GM19035 (cell line): Measurements from ENCODE around the gene HSD3B7.

Experiments
- ATAC-seq: cut with Tn5 transposase; IDR thresholded peaks from one replicate; pipeline ENCODE4 v1.9.1; 2021; ENCODE audit not compliant: unreplicated experiment

The HSD3B7 gene

DNA sequence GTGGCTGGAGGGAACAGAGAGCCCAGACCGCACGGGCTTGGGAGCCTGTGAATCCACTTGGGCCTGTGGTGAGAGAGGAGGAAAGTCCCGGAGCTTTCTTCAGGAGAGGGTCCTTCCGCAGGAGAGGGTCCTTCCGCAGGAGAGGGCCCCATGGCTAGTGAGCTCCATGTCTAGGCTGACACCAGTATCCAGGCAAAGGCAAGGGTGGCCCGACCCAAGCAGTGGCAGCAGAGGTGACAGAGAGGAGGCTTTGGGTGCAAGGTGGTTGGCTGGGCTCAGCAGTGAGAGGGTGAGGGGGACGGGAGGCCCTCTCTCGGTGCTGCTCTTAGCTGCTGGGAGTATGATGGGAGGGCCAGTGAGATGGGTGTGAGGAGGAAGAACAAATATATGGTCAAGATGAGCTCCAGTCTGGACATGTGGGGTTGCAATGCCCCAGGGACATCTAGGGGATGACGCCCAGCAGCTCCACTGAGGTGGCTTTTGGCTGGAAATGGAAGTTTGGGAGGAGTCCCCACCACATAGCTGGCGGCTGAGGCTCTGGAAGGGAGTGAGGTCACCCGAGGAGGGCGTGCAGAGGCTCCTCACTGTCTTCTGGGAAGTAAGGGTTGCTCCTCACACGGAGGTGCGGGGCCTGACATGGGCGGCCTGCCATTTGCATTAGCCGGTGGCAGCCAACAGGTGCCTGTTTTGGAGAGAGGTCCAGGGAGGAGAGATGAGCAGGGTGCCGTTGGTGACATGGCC lies 2.3 kb upstream of the HSD3B7 start:
- ATAC-seq = no peak

DNA sequence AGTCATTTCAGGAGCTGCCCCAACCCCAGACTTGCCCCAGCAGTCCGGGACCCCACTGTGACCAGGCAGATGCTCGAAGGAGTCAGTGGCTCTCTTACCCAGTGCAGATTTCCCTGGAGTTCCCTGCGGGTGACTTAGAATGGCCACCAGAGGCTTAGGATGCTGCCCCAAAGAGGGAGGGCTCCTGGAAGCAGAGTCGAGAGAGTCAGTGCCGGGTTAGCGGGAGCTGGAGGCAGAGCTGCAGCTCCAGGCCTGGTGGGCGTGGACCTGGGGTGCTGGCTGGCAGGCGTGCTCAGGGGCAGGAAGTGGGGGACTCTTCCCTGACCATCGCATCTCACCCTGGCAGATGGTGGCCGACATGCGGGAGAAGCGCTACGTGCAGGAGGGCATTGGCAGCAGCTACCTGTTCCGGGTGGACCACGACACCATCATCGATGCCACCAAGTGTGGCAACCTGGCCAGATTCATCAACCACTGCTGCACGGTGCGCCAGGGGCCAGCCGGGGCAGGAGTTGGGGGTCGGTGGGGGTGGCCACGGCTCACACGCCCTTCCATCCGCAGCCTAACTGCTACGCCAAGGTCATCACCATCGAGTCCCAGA lies 1.6 kb upstream of the HSD3B7 start:
- ATAC-seq = no peak

DNA sequence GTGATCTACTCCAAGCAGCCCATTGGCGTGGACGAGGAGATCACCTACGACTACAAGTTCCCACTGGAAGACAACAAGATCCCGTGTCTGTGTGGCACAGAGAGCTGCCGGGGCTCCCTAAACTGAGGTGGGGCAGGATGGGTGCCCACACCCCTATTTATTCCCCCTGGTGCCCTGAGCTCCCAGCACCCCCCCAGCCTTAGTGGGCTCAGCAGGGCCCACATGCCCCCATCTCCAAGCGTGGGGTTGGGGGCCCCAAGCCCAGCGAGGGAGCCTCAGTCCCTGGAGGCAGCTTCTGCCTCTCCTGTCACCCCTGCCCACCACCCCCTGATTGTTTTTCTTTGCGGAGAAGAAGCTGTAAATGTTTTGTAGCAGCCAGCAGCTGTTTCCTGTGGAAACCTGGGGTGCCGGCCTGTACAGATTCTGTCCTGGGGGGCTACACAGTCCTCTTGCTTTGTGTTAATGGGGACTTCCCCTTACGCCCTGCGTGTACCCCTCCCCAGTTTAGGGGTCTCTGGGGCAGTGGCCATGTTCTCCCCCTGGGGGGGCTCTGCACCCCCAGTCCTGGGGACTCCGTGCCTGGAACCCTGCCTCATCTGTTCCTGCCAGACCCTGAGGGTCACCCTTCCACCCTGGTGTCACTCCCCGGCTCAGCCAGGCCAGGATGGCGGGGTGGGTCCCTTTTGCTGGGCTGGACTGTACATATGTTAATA lies 953 bp upstream of the HSD3B7 start:
- ATAC-seq = no peak

DNA sequence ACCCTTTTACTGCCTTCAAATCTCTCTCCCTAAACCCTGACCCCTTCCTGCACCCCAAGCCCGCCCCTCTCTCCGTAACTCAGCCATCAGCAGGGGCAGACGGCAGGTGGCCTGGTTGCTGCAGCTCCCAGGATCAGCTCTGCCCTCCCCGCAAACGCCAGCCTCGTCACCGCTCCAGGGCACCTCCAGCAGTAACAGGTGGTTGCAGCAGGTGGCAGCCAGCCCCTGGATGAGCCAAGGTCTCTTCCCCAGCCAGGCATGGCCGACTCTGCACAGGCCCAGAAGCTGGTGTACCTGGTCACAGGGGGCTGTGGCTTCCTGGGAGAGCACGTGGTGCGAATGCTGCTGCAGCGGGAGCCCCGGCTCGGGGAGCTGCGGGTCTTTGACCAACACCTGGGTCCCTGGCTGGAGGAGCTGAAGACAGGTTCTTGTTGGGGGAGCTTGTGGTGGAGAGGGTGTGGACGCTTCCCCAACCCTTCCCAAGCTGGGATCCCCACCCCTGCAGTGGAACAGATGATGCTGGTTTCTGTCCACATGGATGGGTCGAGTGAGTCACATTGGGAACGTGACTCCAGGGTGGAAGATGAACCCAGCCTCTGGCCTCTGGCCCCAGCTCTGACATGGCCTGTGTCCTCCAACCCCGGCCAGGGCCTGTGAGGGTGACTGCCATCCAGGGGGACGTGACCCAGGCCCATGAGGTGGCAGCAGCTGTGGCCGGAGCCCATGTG lies 558 bp downstream of the HSD3B7 start:
- no peak for ATAC-seq

DNA sequence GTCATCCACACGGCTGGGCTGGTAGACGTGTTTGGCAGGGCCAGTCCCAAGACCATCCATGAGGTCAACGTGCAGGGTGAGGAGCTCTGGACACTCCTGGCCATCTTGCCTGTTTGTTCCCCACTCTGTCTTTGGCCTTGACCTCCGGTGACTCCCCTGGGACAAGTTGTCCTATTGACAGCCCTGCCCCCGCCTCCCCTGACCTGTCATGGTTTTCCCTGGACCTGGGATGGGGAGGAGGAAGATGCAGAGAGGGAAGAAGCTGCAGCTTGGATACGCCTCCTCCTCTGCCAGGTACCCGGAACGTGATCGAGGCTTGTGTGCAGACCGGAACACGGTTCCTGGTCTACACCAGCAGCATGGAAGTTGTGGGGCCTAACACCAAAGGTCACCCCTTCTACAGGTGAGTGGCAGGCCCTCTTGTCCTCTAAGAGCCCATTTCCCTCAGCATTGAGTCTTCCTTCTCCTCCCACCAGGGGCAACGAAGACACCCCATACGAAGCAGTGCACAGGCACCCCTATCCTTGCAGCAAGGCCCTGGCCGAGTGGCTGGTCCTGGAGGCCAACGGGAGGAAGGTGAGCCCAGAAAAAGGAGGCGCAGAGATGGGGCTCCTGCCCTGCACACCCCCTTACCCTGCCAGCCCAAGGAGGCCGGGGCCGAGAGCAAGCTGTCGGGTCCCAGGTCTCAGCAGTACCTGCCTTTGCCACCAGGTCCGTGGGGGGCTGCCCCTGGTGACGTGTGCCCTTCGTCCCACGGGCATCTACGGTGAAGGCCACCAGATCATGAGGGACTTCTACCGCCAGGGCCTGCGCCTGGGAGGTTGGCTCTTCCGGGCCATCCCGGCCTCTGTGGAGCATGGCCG lies 1.4 kb downstream of the HSD3B7 start:
- no peak for ATAC-seq

DNA sequence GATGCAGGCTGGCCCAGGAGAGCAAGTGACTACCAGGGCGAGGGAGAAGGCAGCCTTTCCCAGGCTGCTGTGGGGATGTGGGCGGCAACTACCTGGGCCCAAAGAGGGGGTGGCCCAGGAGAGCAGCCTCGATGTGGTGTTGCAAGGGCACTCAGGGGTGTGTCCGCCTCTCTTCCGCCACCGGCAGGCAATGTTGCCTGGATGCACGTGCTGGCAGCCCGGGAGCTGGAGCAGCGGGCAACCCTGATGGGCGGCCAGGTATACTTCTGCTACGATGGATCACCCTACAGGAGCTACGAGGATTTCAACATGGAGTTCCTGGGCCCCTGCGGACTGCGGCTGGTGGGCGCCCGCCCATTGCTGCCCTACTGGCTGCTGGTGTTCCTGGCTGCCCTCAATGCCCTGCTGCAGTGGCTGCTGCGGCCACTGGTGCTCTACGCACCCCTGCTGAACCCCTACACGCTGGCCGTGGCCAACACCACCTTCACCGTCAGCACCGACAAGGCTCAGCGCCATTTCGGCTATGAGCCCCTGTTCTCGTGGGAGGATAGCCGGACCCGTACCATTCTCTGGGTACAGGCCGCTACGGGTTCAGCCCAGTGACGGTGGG lies 2.7 kb downstream of the HSD3B7 start:
- no peak for ATAC-seq

DNA sequence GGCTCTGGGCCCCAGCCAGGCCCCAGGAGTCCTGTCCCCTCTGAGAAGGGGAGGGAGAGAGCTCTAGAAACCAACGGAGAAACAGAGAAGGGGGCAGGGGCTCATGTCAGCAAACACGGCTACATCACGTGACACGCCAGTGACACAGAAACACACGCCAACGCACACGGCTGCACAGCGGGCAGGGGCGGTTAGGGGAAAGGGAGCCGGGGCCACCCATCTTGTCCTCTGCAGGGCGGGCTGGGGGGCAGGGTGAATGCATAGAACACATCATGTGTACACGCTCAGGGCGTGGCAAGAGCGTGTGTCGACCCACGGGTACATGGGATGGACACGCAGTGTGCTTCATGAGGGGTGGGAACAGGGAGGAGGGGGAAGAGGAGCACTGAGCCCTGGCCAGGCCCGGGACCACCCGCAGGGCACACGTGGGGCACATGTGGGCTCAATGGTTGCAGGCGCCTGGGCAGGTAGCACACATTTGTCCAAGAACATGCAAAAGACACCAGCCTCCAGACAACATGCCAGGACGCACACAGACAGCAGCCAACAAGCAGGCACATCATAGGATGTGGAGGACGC lies 4.6 kb downstream of the HSD3B7 start:
- no peak for ATAC-seq

DNA sequence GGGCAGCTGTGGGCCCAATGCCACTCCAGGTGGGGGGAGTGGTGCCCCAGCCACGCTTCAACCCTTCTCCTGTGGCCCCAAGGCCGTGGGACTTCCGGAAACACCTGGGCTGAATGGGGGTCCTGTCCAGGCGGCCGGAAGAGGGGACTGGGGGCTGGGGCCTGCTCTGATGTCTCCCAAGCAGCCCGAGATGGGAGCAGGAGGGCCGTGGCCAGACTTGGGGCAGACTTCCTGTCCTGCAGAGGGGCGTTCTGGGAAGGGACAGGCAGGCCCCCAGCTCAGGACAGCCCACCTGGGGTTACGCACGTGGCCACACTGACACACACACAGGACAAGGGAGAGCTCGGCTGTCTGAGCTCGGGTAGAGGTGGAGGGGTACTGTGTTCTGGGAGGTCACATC lies 5.1 kb downstream of the HSD3B7 start:
- no peak for ATAC-seq

DNA sequence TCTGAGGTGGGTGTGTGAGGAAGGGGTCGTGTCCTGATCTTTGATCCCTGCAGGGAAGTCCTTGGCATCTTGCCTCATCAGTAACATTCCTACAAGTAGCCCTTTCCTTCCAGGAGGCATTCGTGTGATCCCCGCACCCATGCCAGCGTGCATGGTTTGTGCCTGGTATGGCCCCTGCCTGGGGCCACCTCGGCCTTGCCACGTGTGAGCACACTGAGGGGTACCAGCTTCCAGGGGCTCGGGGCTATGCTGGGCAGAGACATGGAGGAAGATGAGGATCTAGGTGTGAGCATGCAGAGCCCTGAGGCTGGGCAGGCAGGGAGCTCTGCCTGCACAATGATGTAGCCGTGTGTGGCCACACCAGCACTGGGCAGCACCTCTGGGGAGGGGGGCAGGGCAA lies 6.0 kb downstream of the HSD3B7 start:
- ATAC-seq = no peak

DNA sequence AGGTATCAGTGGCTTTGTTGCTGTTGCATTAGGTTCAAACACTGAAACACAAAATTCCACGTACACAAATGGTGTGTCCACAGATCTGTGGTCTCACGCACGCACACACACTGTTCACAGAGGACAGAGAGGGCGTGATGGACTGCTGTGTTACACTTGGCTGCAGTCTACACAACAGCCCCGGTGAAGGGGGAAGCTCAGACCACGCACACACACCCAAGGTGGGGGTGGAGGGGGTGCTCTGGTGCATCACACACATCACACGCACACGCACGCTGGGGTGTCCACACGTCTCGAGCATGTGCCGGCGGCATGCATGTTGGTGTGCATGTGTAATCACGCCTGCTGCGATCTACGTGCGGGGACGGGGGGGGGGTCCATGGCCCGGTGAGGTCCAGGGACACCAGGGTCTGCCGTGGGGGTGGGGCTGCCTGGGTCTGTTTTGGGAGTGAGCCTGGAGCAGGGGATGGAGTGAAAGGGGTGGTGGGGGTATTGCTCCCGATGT lies 7.3 kb downstream of the HSD3B7 start:
- ATAC-seq = no peak

DNA sequence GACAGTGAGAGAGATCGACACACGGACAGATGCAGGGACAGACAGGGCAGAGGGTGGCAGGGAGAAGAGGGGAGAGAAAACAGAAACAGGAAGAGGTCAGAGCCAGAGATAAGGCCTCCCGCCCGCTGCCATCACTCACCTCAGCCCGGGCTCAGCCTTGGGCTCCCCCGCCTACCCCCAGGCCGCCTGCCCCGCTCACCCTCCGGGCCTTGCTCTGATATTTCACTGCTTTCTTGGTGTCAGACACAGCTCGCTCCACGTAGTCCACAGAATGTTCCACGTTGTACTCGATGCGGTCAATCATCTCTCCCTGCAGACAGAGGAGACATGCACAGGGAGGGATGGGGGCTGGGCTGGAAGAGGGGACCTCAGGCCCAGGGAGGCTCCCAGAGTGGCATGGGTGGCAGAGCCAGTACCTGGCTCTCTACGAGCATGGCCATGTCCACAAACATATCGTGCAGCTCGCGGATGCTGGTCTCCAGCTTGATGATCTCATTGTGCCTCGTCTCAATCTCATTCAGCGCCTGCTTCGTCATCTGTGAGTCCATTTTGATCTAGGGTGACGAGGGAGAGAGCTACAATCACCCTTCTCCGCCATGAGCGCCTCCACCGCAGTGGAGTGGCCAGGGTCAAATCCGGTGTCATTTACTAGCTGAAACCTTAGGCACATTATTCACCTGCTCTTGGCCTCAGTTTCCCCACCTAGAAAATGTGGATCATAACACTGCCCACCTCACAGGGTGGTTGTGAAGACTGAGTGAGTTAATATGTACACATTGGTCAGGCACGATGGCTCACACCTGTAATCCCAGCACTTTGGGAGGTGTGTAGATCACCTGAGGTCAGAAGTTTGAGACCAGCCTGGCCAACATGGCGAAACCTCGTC lies 8.2 kb downstream of the HSD3B7 start:
- no peak for ATAC-seq

DNA sequence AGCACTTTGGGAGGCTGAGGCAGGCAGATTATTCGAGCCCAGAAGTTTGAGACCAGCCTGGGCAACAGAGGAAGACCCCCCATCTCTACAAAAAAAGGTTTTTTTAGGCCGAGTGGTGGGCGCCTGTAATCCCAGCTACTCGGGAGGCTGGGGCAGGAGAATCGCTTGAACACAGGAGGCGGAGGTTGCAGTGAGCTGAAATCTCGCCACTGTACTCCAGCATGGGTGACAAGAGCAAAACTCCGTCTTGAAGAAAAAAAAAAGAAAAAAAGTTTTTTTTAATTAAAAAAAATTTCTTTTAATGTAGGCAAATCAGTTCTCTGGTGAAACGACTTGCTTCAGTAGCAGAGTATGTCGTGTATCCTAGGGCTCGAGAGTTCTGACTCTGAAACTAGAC lies 10.9 kb downstream of the HSD3B7 start:
- no peak for ATAC-seq

DNA sequence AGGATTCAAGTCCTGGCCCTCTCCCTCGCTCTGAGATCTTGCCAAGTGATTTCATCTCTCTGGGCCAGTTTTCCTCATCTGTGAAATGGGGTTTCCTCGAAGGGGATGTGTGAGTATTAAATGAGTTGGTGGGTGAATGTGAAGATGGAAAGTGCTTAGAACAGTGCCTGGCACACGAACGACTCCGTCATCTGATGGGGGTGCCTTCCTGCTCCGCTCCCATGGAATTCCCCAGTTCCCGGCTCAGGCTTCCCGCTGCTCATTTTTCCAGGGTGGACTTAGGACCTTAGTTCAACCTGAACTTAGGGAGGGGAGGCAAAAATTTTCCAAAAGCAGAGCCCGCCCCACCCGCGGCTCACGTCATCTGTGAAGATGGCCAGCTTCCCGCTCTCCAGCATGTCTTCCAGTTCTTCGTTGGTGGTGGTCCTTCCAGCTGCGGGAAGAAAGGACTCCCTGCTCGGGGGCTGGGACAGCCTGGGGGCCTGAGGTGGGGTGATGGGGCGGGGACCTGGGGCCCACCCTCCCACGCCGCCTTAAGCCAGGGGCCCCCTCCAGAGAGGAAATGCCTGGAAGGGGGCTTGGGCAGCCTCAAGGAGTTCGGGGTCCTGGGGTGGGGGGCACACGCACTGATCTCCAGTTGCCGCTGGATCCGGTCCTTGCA lies 11.4 kb downstream of the HSD3B7 start:
- no peak for ATAC-seq

DNA sequence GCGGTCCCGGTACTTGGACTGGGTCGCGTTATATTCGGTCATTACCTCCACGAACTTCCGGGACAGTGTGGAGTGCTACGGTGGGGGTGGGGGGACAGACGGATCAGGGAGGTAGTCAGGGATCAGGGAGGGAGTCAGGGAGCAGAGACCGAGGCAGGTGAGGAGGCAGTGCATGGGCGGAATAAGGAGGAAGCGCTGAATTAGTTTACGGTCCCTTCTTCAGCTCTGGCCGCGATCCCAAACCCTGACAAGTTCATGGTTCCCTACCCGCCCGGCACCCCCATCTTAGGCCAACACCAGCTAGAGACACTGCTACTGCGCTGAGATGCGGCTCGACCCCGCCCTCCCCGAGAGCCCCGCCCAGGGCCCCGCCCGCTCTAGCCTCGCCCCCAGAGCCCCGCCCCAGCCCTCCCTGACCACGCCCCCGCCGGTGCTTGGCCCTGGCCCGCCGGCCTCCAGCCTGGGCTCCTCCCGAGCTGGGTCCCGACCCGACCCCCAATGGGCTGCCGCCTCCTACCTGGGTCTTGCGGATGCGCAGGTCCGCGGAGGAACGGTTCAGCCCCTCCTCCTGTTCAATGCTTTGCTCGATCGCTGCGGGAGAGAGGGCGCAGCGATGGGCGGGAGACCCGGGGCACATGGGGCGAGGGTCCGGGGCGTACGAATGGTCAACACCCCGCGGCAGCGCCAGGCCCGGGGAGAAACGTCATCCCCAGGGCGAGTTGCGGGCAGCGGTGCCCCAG lies 12.1 kb downstream of the HSD3B7 start:
- no peak for ATAC-seq

DNA sequence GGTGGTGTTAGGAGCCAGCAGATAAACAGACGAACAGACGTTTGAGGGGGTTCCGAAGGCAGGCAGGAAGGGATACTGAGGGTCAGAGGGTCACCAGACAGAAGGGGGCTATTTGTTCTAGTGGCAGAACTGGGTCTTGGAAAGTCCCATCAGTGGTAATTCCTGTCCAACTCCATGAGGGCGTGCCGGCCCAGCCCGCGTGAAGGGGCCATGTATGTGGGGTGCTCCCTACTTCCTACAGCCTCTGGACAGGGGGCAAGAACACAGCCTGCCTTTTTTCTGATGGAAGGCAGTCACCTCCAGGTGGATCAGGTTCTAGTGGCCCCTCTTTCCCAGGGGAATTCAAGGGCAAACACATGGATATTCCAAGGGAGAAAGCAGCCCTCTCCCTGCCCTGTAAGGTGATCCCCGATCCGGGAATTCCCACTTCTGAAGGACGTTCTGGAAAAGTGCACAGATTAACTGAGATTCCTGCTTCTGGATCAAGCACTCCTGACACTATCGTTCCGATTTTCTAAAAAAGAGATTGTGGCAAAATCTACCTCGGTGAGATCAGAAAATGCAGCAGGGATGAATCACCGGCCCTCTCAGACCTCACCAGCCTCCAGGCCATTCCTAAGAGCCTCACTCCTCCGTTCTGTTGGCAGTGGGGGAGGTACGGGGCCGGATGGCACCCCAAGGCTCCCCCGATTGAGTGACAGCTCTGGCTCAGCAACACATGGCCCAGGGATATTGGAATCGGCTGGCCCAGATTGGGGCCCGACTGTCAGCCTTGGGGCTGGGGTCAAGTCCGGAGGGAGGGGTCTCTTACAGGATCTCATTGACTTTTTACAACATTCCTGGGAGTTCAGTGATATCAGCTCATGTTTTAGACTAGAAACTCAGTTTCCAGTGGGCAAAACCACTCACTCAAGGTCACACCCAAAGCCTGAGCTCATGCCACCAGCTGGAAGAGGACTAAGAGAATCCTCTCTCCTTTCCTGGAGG lies 13.0 kb downstream of the HSD3B7 start:
- ATAC-seq = no peak
